HEK293T (cell line): ENCODE measurements around the gene MYL9.
A peak's percentile ranks its signal among the peaks of the same experiment; 100 is the strongest.
"Not testable (repeated sequence)": the region's sequence is repeated elsewhere in the genome, so short reads cannot be mapped to it uniquely, and the experiment has no call there.

Source experiments
- CTCF ChIA-PET: fragments of 350-600 bp; formaldehyde crosslinking; extraction: SDS; loops from one replicate; lab custom pipeline; 2021; ENCODE audit warnings: antibody characterized with exemption, inconsistent platforms; lab: Yijun Ruan, JAX
- POLR2A ChIA-PET: fragments of 350-600 bp; formaldehyde crosslinking; extraction: SDS; loops from one replicate; lab custom pipeline; 2020; ENCODE audit warnings: antibody characterized with exemption, inconsistent platforms; lab: Yijun Ruan, JAX
- DNase-seq: peaks from one replicate; pipeline ENCODE4 v3.0.0; 2012; ENCODE audit warnings: mixed read lengths; ENCODE audit errors: extremely low spot score
- ARNT ChIP-seq: fragments of 450-650 bp; IDR thresholded peaks from 2 replicates; pipeline ENCODE4 v1.6.1; 2017; ENCODE audit warnings: mild to moderate bottlenecking
- BHLHE40 ChIP-seq: fragments of 450-650 bp; IDR thresholded peaks from 2 replicates; pipeline ENCODE4 v1.6.1; 2016; ENCODE audit warnings: mild to moderate bottlenecking, moderate library complexity, borderline replicate concordance
- CTBP1 ChIP-seq: fragments of 450-650 bp; IDR thresholded peaks from 2 replicates; pipeline ENCODE4 v1.6.1; 2016; ENCODE audit warnings: borderline replicate concordance
- ELF4 ChIP-seq: fragments of 450-650 bp; IDR thresholded peaks from 2 replicates; pipeline ENCODE4 v1.6.1; 2017; ENCODE audit warnings: antibody characterized with exemption
- FOXA1 ChIP-seq: fragments of 450-650 bp; IDR thresholded peaks from 2 replicates; pipeline ENCODE4 v1.6.1; 2016; ENCODE audit warnings: mild to moderate bottlenecking
- FOXK2 ChIP-seq: fragments of 450-650 bp; IDR thresholded peaks from 2 replicates; pipeline ENCODE4 v1.6.1; 2016; ENCODE audit warnings: mild to moderate bottlenecking
- FOXM1 ChIP-seq: fragments of 450-650 bp; IDR thresholded peaks from 2 replicates; pipeline ENCODE4 v1.6.1; 2017; ENCODE audit warnings: mild to moderate bottlenecking, borderline replicate concordance
- HDGF ChIP-seq: fragments of 450-650 bp; IDR thresholded peaks from 2 replicates; pipeline ENCODE4 v1.6.1; 2017; ENCODE audit warnings: antibody characterized with exemption, borderline replicate concordance
- L3MBTL2 ChIP-seq: fragments of 450-650 bp; conservative IDR thresholded peaks from 2 replicates; pipeline ENCODE4 v1.6.1; 2016; ENCODE audit warnings: mild to moderate bottlenecking
- LEF1 ChIP-seq: fragments of 450-650 bp; IDR thresholded peaks from 2 replicates; pipeline ENCODE4 v1.6.1; 2017; ENCODE audit warnings: mild to moderate bottlenecking, borderline replicate concordance
- NFRKB ChIP-seq: fragments of 450-650 bp; IDR thresholded peaks from 2 replicates; pipeline ENCODE4 v1.6.1; 2016; ENCODE audit warnings: mild to moderate bottlenecking, moderate library complexity
- PKNOX1 ChIP-seq: fragments of 450-650 bp; IDR thresholded peaks from 2 replicates; pipeline ENCODE4 v1.6.1; 2016
- SP1 ChIP-seq: fragments of 450-650 bp; IDR thresholded peaks from 2 replicates; pipeline ENCODE4 v1.6.1; 2017
- SUZ12 ChIP-seq: fragments of 450-650 bp; IDR thresholded peaks from 2 replicates; pipeline ENCODE4 v1.6.1; 2016; ENCODE audit warnings: mild to moderate bottlenecking
- TARDBP ChIP-seq: fragments of 450-650 bp; IDR thresholded peaks from 2 replicates; pipeline ENCODE4 v1.6.1; 2016
- ZNF384 ChIP-seq: fragments of 450-650 bp; IDR thresholded peaks from 2 replicates; pipeline ENCODE4 v1.6.1; 2016

MYL9 gene

GRCh38 chr20:36555248-36555647, 13.9 kb downstream of the MYL9 start:
- ChIA-PET POLR2A (no interaction called here), CTCF (no interaction called here)
- no peak for TF ChIP-seq LEF1
- no peak for TF ChIP-seq ELF4
- TF ChIP-seq CTBP1: no peak
- no peak for TF ChIP-seq PKNOX1
- TF ChIP-seq ARNT: no peak
- TF ChIP-seq BHLHE40: no peak
- no peak for TF ChIP-seq ZNF384
- TF ChIP-seq HDGF: no peak
- TF ChIP-seq FOXA1: no peak
- TF ChIP-seq TARDBP: no peak
- TF ChIP-seq SP1: no peak
- TF ChIP-seq L3MBTL2: no peak
- no peak for TF ChIP-seq FOXK2
- TF ChIP-seq FOXM1: no peak
- TF ChIP-seq SUZ12: no peak
- no peak for TF ChIP-seq NFRKB
- no peak for DNase-seq

- DNase-seq: no peak
- TF ChIP-seq SUZ12 (no peak), SP1 (no peak), HDGF (no peak), BHLHE40 (no peak), ELF4 (no peak), NFRKB (no peak), FOXM1 (no peak), LEF1 (no peak), TARDBP (no peak), FOXA1 (no peak), L3MBTL2 (no peak), ARNT (no peak), PKNOX1 (no peak)
- POLR2A ChIA-PET: interaction anchor here (0.9 to 2.0 kb wide), 2 partner anchors 9 to 42 kb away, joined by 3 to 9 read pairs; no protein-coding TSS in a partner anchor
- CTCF ChIA-PET: no interaction called here
Measured at GRCh38 chr20:36562724-36563123, 21.4 kb downstream of the MYL9 start.

GRCh38 chr20:36563374-36563773, 22.1 kb downstream of the MYL9 start:
- TF ChIP-seq L3MBTL2 (no peak), SP1 (no peak), ELF4 (no peak), ARNT (no peak), FOXA1 (no peak), LEF1 (no peak), TARDBP (no peak), ZNF384 (no peak), FOXK2 (no peak), BHLHE40 (no peak), PKNOX1 (no peak), CTBP1 (no peak), FOXM1 (no peak), HDGF (no peak)
- ChIA-PET CTCF (no interaction called here), POLR2A (no interaction called here)
- DNase-seq: no peak

GRCh38 chr20:36564078-36564725, 22.9 kb downstream of the MYL9 start:
- CTCF ChIA-PET, POLR2A ChIA-PET, DNase-seq: not testable (repeated sequence)

- POLR2A ChIA-PET, CTCF ChIA-PET: not testable (repeated sequence)
Measured at GRCh38 chr20:36564726-36565121, 23.4 kb downstream of the MYL9 start.

GRCh38 chr20:36565520-36565919, 24.2 kb downstream of the MYL9 start:
- no peak for DNase-seq
- CTCF ChIA-PET: no interaction called here
- POLR2A ChIA-PET: no interaction called here
- TF ChIP-seq NFRKB: no peak
- no peak for TF ChIP-seq CTBP1

More at GRCh38 chr20:36564726-36565121, 23.4 kb downstream of the MYL9 start:
- not testable (repeated sequence) for DNase-seq

GRCh38 chr20:36569847-36570429, 28.6 kb downstream of the MYL9 start:
- TF ChIP-seq BHLHE40 (no peak), PKNOX1 (no peak), L3MBTL2 (no peak), TARDBP (no peak), NFRKB (no peak), FOXA1 (no peak), FOXM1 (no peak), ELF4 (no peak)
- DNase-seq: peak; percentile 11
- ChIA-PET POLR2A (interaction anchor here (0.8 to 4.0 kb wide), 2 partner anchors 35 to 36 kb away, joined by 3 to 29 read pairs; partner anchors contain the start of gene RAB5IF), CTCF (interaction anchor here (1.0 kb wide), 1 partner anchor 23 kb away, joined by 3 read pairs; no protein-coding TSS in a partner anchor)
